Neutrophil (primary cell): ENCODE data around the gene PPP2R5E.

Experiments
- H3K27ac ChIP-seq: fragments of 200-600 bp; sonication (generic); 2 replicates; pipeline ENCODE4 v1.5.1; 2016; ENCODE audit warnings: mild to moderate bottlenecking, moderate library complexity
- H3K27me3 ChIP-seq: fragments of 200-600 bp; sonication (generic); 2 replicates; pipeline ENCODE4 v1.6.0; 2016; ENCODE audit warnings: mild to moderate bottlenecking
- H3K36me3 ChIP-seq: fragments of 200-600 bp; sonication (generic); 2 replicates; pipeline ENCODE4 v1.5.1; 2017
- H3K4me1 ChIP-seq, 2 experiments: fragments of 200-600 bp in 1 of 2; sonication (generic) in 1 of 2; 1 replicate in 1 of 2; 2 replicates in 1 of 2; pipeline versions ENCODE4 v1.5.1 to v1.6.1; 2013 to 2016; ENCODE audit warnings: low read depth in 1 of 2, low read length in 1 of 2, mild to moderate bottlenecking in 1 of 2, moderate library complexity in 1 of 2; ENCODE audit not compliant: control insufficient read depth in 1 of 2, insufficient read depth in 1 of 2
- H3K4me3 ChIP-seq, 2 experiments: fragments of 200-600 bp in 1 of 2; sonication (generic) in 1 of 2; 1 replicate in 1 of 2; 2 replicates in 1 of 2; pipeline ENCODE4 v1.5.1; 2013 to 2016; ENCODE audit warnings: low read depth in 1 of 2, low read length in 1 of 2, mild to moderate bottlenecking in 1 of 2, moderate library complexity in 1 of 2
- H3K9me3 ChIP-seq: fragments of 200-600 bp; sonication (generic); 2 replicates; pipeline ENCODE4 v1.5.1; 2016
- CTCF ChIP-seq: fragments of 200-600 bp; sonication (generic); IDR thresholded peaks from 2 replicates; pipeline ENCODE4 v1.5.1; 2016; ENCODE audit warnings: antibody characterized with exemption

The PPP2R5E gene

GRCh38 chr14:63438065-63438757, 105.0 kb downstream of the PPP2R5E start:
- Histone ChIP-seq H3K4me1 (peaks cover 0 to 4% of the 10 kb centered on the region in 2 experiments), H3K36me3 (no peaks in the 10 kb centered on the region), H3K27ac (peak overlapping the region; percentile 23), H3K27me3 (no peaks in the 10 kb centered on the region), H3K4me3 (no peak overlapping the region), H3K9me3 (no peaks in the 10 kb centered on the region)
- no peak for TF ChIP-seq CTCF

GRCh38 chr14:63436286-63437098, 106.7 kb downstream of the PPP2R5E start:
- H3K27ac ChIP-seq, result no peak overlapping the region
- no peak for TF ChIP-seq CTCF
- no peak overlapping the region for H3K4me3 ChIP-seq
- H3K4me1 ChIP-seq, result peaks cover 0 to 4% of the 10 kb centered on the region in 2 experiments
- H3K27me3 ChIP-seq, result no peaks in the 10 kb centered on the region
- H3K9me3 ChIP-seq, result no peaks in the 10 kb centered on the region
- H3K36me3 ChIP-seq, result no peaks in the 10 kb centered on the region

- H3K9me3 ChIP-seq, result no peaks in the 10 kb centered on the region
- TF ChIP-seq CTCF, result no peak
- H3K27ac ChIP-seq, result no peak overlapping the region
- H3K36me3 ChIP-seq, result no peaks in the 10 kb centered on the region
- no peaks in the 10 kb centered on the region for H3K27me3 ChIP-seq
- no peak overlapping the region for H3K4me3 ChIP-seq
- peaks cover 0 to 4% of the 10 kb centered on the region in 2 experiments for H3K4me1 ChIP-seq
These were observed 107.3 kb downstream of the PPP2R5E start for GRCh38 chr14:63435838-63436237.

- Histone ChIP-seq H3K9me3 (no peaks in the 10 kb centered on the region), H3K4me3 (no peak overlapping the region), H3K27ac (no peak overlapping the region), H3K27me3 (no peaks in the 10 kb centered on the region), H3K4me1 (peaks cover 0 to 4% of the 10 kb centered on the region in 2 experiments), H3K36me3 (no peaks in the 10 kb centered on the region)
- no peak for TF ChIP-seq CTCF
These were observed 108.0 kb downstream of the PPP2R5E start for GRCh38 chr14:63435204-63435603.

GRCh38 chr14:63432888-63433552, 110.2 kb downstream of the PPP2R5E start:
- Histone ChIP-seq H3K27me3 (no peaks in the 10 kb centered on the region), H3K36me3 (no peaks in the 10 kb centered on the region), H3K4me1 (no peaks in the 10 kb centered on the region), H3K4me3 (no peak overlapping the region), H3K9me3 (no peaks in the 10 kb centered on the region), H3K27ac (no peak overlapping the region)
- TF ChIP-seq CTCF, result no peak
